ENCODE measurements around the gene TSPAN6. TPM values are rescaled to one million over a fixed set of nuclear protein-coding genes. Genes with fewer than 3 reads are reported as not detected.

The TSPAN6 gene
- polyA plus RNA-seq, 1 donor (not counting 4 experiments of a cell fraction or from before 2014, with no cell fraction given): 24.3 TPM

DNA sequence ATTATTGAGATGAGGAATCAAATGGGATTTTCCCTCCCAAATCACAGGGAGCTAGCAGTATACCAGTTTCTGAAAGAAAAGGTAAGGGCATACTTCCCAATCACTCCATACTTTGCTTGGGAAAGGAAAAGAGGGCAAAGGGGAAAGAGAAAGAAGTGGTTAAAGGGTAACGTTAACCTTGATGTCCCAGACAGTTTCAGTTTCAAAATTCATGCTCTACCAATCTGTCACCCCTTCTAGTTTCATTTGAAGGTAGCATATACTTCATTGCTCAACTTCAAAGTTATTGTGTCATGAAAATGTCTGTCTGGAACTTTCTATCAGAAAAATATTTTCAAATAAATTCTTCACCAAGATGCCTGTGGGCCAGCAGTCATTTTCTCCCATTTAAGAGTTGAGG lies 35.8 kb downstream of the TSPAN6 start:
- Histone ChIP-seq H3K9ac (ENCODE audit: control insufficient read depth, extremely low read depth, insufficient read depth, low read length) (no peak overlapping the region), H3K9me3 (ENCODE audit: control insufficient read depth, low read depth, low read length) (no peaks in the 10 kb centered on the region), H3K4me2 (ENCODE audit: control insufficient read depth, extremely low read depth, insufficient read depth, low read depth, low read length) (no peak overlapping the region), H3K36me3 (ENCODE audit: control insufficient read depth in 2 of 2, extremely low read depth in 1 of 2, insufficient read depth in 2 of 2, low read length in 2 of 2) (no peaks in the 10 kb centered on the region), H3K4me3 (ENCODE audit: control insufficient read depth in 2 of 3, extremely low read depth in 1 of 3, insufficient read depth in 2 of 3, low read depth in 1 of 3, low read length in 3 of 3) (no peak overlapping the region), H4K20me1 (ENCODE audit: control insufficient read depth, extremely low read depth, insufficient read depth, low read length) (no peaks in the 10 kb centered on the region), H3K27me3 (ENCODE audit: control insufficient read depth, extremely low read depth, insufficient read depth, low read length) (peaks cover 4% of the 10 kb centered on the region), H3K9me1 (ENCODE audit: control insufficient read depth, extremely low read depth, insufficient read depth, low read length) (no peaks in the 10 kb centered on the region), H2AFZ (ENCODE audit: control insufficient read depth, low read length) (no peak overlapping the region), H3K79me2 (ENCODE audit: control insufficient read depth, insufficient read depth, low read length) (no peaks in the 10 kb centered on the region), H3K4me1 (ENCODE audit: control insufficient read depth, extremely low read depth, insufficient read depth, low read length) (no peaks in the 10 kb centered on the region), H3K27ac (ENCODE audit: control insufficient read depth, insufficient read depth, low read length) (no peak overlapping the region)
- dilution Hi-C loops (cut with MboI; ENCODE audit: extremely low pct_ligation_motif_present, low sequenced_read_pairs): no loop called here
- TF ChIP-seq EZH2 (IDR thresholded peaks at IDR 0.05; ENCODE audit: low read length): no peak
- TF ChIP-seq, protein P1, sequence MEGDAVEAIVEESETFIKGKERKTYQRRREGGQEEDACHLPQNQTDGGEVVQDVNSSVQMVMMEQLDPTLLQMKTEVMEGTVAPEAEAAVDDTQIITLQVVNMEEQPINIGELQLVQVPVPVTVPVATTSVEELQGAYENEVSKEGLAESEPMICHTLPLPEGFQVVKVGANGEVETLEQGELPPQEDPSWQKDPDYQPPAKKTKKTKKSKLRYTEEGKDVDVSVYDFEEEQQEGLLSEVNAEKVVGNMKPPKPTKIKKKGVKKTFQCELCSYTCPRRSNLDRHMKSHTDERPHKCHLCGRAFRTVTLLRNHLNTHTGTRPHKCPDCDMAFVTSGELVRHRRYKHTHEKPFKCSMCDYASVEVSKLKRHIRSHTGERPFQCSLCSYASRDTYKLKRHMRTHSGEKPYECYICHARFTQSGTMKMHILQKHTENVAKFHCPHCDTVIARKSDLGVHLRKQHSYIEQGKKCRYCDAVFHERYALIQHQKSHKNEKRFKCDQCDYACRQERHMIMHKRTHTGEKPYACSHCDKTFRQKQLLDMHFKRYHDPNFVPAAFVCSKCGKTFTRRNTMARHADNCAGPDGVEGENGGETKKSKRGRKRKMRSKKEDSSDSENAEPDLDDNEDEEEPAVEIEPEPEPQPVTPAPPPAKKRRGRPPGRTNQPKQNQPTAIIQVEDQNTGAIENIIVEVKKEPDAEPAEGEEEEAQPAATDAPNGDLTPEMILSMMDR (optimal IDR thresholded peaks at IDR 0.05 in 1 of 3, IDR thresholded peaks at IDR 0.05 in 1 of 3, conservative IDR thresholded peaks at IDR 0.05 in 1 of 3; ENCODE audit: extremely low read depth in 1 of 3, insufficient read depth in 2 of 3, low read length in 3 of 3): no peak
- DNase-seq (ENCODE audit: low read depth, low spot score): no peak
- FAIRE-seq: no peak

DNA sequence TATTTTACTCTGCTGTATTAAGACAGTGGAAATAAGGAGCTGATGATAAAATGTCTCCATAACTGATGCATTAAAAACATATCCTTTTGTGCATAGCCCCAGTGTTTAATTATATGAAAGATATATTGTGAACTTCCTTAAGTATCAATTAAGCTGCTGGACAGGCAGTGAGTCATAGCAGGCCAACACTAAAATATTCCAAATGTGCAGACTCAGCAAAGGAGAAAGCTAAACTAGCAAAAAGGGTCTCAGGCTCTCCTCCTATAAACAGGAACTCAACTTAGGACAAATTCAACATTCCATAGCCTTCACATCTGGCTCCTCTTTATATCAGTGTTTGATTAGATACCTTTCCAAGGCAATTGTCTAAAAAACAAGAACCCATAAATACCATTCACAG lies 36.3 kb downstream of the TSPAN6 start:
- dilution Hi-C loops (cut with MboI; ENCODE audit: extremely low pct_ligation_motif_present, low sequenced_read_pairs): no loop called here
- Histone ChIP-seq H3K9me3 (ENCODE audit: control insufficient read depth, low read depth, low read length) (no peaks in the 10 kb centered on the region), H3K27me3 (ENCODE audit: control insufficient read depth, extremely low read depth, insufficient read depth, low read length) (peaks cover 4% of the 10 kb centered on the region), H3K4me3 (ENCODE audit: control insufficient read depth in 2 of 3, extremely low read depth in 1 of 3, insufficient read depth in 2 of 3, low read depth in 1 of 3, low read length in 3 of 3) (no peak overlapping the region), H3K4me1 (ENCODE audit: control insufficient read depth, extremely low read depth, insufficient read depth, low read length) (no peaks in the 10 kb centered on the region), H3K9me1 (ENCODE audit: control insufficient read depth, extremely low read depth, insufficient read depth, low read length) (no peaks in the 10 kb centered on the region), H3K36me3 (ENCODE audit: control insufficient read depth in 2 of 2, extremely low read depth in 1 of 2, insufficient read depth in 2 of 2, low read length in 2 of 2) (no peaks in the 10 kb centered on the region), H3K27ac (ENCODE audit: control insufficient read depth, insufficient read depth, low read length) (no peak overlapping the region), H4K20me1 (ENCODE audit: control insufficient read depth, extremely low read depth, insufficient read depth, low read length) (no peaks in the 10 kb centered on the region), H3K9ac (ENCODE audit: control insufficient read depth, extremely low read depth, insufficient read depth, low read length) (no peak overlapping the region), H2AFZ (ENCODE audit: control insufficient read depth, low read length) (no peak overlapping the region), H3K79me2 (ENCODE audit: control insufficient read depth, insufficient read depth, low read length) (no peaks in the 10 kb centered on the region), H3K4me2 (ENCODE audit: control insufficient read depth, extremely low read depth, insufficient read depth, low read depth, low read length) (no peak overlapping the region)
- FAIRE-seq (no peak), DNase-seq (ENCODE audit: low read depth, low spot score) (no peak)
- TF ChIP-seq, protein P1 (optimal IDR thresholded peaks at IDR 0.05 in 1 of 3, IDR thresholded peaks at IDR 0.05 in 1 of 3, conservative IDR thresholded peaks at IDR 0.05 in 1 of 3; ENCODE audit: extremely low read depth in 1 of 3, insufficient read depth in 2 of 3, low read length in 3 of 3): no peak
- TF ChIP-seq EZH2 (IDR thresholded peaks at IDR 0.05; ENCODE audit: low read length): no peak

All from keratinocyte (primary cell).